Stimulated activated CD4-positive, alpha-beta T cell treated with anti-CD3 and anti-CD28 coated beads, Interleukin-4, amount 100 ng/mL, for 24 hours (primary cell): ENCODE measurements around the gene PARD3B.

Experiments used
- DNase-seq: peaks from one replicate; pipeline ENCODE4 v3.0.0-alpha.2; 2020

The PARD3B gene

DNA sequence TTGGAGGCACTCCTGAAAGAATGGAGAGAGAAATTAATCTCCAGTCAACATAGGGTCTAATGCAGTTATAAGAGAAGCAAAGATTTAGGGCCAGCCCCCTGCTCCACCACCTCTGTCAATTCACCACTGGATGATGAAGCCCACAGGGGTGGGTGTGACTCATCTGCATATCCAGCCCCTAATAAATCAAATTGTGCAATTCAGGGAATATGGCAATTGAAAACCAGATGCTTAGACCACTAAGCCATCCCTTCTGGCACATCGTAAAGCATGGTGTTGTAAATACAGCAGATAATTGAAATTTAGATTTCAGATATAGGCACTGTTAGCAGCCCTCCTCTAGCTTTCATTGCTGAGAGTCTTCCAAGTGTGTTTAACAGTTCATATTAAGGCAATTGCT lies 541.4 kb downstream of the PARD3B start:
- DNase-seq: no peak

DNA sequence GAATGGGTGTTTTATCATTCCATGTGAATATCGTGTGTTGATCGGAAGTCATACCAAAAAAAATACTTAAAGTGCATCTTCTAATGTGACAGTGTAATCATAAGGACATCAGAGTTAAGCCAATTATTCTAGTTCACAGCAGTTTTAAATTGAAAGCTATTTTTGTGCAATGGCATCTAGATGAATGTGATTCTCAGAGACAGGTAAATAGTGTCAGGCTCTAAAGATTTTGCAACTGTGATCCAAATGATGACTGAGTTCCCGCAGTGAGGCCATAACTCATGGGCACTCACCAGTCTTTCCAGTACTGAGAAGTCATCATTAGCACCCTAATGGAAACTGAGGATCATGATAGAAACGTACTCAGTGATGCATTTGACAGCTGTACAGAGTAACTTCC lies 542.6 kb downstream of the PARD3B start:
- DNase-seq: no peak

DNA sequence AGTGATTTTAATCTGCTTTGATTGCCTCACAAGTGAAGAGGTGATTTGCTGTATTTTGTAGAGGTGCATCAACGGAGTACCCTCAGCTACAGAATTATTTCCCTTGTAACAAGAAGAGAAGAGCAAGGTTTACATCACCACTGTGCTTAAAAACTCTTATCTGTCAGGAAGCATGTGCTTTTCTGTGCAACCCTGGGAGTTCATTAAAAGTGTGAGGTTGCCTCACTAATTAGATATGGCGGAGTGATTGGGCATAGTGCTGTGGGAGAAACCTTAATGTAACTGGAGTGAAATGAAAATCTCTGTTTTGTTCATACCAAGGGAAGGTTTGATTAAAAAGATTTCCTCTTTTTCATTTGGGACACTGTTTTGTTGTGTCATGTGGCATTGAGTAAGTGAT lies 544.7 kb downstream of the PARD3B start:
- no peak for DNase-seq

DNA sequence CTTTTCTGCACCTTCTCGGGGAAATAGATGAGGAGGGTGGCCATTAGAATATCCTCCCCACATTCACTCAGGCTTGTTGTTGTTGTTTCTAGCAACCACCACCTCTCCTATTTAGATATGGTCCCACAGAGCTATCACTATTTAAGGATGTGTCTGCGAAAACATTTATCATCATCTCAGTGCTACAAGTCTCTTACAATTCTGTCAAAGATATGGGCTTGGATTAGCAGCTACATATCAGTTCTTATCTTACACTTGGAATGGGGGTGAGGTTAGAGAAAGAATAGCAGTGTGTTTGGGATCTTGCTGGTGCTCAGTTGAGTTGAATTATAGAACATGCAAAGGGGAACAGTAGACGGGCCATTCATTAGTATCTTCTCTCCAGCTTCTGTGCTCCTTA lies 546.1 kb downstream of the PARD3B start:
- DNase-seq: no peak

DNA sequence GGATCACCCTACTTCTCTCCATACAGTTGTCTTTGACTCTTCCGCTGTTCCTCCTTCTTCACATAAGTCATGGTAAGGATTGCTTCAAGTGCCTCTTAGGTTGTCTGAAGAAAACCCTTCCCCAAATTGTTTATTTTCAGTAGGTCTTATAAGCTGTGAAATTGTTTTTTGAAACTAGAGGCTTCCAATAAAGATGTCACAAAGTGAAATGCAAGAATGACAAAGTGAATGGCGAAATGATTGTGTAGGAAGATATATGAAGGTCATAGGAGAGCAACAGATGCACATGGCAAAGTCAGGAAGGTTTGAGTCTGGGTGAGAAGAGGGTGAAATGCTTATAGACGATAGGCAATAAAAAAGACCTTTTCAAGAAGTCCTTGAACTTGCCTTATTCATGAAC lies 548.8 kb downstream of the PARD3B start:
- DNase-seq: no peak

DNA sequence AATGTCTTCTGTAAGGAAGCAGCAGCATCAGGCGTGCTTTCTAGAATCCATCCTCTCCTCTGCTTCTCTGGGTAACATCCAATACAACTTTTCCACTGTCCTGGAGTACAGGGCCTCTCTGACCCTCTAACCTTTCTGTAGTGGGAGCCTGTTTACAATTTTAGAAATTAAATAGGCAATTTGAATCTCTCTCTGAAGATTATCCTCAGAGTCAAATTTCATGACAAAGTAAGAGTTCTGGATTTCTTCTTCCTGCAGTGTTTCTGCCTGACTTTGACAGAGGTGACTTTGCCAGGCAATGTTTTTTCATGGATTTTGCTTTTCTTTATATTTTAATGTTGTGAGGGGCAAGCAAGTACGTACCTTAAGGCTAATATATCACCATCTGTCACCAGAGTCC lies 558.4 kb downstream of the PARD3B start:
- DNase-seq: no peak

DNA sequence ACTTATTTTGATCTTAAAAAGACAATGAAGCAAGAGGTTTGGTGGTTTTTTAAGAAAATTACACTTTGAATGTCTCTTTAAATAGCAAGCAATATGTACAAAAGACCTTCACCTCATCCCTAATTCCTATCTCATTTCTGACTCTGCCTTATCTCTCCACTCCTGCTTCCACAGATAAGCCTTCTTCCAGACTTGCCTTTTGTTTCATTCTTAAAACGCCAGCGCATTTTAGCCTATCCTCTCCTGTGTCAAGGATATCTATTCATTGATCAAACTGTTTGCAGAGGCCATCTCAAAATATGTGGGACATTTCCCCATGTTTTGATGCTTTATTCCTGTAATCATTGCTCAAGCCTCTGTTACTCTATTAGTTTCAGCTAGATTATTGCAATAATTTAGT lies 562.5 kb downstream of the PARD3B start:
- DNase-seq: no peak

DNA sequence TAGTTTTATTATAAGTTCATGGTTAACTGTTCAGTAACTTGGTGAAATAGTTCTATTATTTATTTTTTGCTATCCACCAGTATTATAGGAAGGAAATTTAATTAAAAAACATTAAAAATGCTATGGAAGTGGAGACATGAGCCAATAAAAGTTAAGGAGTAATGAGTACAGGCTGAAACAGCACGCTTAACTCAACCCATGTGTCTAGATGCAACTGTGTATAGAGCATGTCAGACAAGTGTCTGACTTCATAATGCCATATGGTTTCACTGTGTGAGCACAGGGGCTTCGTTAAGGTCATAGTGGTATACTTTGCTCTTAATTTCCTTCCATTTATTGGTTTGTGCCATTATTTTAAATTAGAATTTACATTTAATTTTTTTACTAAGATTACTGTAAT lies 570.2 kb downstream of the PARD3B start:
- DNase-seq: no peak

DNA sequence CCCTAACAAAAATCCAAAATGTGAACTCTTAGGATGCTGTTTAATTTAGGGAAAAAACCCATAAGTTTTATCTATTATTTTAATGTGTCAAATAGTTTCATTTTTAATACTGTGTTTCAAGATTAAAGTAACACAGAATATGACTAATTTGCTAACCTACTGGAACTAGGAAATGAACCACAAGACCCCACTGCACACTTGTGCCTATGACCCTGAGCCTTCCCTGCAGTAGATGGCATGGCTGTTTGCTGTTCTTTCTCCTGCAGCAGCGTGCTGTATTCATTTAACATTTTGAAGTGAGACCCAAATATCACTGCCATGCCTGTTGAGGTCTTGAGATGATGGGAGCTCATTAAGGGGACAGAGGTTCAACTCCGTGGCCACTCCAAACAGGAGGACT lies 571.9 kb downstream of the PARD3B start:
- no peak for DNase-seq

DNA sequence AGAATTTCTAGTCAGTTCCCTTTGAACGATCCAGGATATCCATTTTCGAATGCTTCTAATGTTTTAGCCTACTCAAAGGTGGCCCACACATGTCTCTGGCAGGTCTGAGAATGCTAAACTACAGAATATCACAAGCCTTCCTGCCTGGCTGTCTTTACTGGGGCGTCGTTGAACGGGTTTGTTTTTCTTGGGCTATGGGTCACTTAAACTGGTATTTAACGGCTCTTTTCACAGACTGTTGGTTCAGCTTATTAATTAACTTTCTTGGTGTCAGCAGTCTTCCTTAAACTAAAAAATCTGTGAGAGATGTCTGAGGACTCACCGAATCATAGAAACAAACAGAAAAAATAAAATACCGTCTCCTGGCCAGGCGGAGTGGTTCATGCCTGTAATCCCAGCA lies 573.9 kb downstream of the PARD3B start:
- DNase-seq: no peak

DNA sequence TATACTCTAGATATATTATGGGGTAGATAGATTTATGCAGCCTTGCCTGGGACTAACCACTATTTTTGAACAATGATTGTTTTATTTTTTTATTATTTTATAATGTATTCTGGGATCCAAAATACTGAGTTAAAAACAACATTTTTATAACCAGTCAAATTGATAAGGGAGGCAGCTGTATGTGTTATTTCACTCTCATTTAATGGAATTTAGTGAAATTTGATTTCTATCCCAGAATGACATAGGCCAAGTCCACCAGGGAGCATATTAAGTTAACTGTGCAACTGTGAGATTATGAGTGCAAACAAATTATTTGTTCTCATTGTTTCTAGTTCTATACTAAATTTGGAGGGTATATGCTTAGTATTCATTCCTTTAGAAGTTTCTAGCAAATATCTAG lies 583.5 kb downstream of the PARD3B start:
- DNase-seq: no peak

DNA sequence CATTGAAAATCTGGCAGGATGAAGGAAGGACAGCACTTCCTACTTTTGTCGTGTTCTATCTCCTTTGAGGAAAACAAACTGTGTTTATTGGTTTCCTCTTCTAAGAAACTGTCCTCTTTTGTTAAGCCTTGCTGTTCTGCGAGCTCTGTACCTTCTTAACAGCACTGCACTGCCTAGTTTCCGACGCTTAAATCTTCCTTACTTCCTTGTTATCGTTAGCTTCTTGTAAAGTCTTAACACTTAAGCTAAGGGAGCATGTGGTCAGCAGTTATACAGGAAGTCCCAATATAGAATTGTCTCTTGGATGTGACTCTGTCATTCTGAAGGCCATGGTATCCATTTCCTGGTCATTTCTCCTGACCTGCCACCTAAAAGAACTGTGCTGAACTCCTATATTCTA lies 584.3 kb downstream of the PARD3B start:
- DNase-seq: no peak

DNA sequence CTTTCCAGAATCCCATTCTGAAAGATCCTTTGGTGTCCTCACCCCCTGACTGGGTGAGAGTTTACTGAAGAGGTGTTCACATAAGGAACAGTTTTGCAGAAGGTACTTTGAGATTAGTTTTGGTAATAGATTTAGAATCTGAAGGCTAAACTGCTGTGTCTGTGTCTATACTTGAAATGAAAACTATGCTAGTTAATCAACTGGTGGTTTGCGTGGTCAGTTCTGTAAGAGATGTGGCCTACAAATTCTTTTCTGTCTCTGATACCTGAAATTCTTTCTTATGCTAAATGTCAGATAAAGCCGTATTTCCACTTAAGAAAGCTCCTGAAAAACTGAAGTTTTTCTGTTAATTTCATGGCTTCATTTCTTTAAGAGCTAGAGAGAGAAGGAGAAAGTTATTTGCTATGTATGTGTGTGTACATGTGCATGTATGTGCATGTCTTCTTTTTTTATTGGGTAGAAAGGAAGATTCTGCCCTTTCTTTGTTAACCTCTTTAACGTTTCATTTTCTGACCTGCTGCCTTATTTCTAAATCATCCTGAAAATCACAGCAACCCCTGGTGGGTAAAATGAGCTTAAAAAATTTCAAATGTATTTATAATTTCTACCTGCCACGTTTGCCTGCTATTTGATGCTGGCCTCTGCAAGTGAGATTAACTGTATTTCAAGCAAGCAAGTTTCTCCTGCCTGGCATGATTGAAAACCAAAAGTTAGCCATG lies 585.0 kb downstream of the PARD3B start:
- no peak for DNase-seq

DNA sequence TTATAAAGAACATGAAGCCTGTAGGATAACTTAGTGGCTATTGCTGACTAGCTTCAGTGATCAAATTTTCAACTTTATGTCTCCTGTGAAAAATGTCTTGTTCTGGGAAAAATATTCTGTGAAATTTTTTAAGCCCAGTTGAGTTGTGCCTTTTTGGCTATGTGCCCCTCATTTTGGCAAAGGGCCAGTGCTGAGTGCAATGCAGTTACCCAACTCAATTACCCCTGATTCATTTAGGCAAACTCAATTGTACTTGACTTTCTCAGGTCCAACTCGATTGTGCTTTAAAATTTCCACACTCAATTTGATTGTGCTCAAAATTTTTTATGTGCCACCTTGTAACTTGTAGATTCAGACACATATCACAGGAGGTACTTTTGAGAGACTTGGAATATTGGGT lies 588.3 kb downstream of the PARD3B start:
- no peak for DNase-seq

DNA sequence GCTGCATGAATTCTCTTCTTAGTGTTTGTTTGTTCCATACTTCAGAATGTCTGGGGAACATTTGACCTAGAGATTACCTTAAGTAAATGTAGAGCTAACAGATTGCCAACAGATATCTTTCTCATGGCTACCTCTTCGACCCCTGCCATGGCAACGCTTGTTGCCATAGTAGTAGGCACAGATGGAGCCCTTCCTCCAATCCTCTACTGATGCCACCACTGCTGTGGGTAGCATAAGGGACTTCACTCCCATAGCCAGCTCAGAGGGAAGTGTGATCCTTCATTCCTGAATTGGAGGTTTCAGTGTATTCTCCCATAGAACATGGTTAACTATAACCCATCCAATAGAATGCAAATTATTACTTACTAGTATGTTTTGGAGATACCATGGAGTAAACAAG lies 593.5 kb downstream of the PARD3B start:
- DNase-seq: no peak

DNA sequence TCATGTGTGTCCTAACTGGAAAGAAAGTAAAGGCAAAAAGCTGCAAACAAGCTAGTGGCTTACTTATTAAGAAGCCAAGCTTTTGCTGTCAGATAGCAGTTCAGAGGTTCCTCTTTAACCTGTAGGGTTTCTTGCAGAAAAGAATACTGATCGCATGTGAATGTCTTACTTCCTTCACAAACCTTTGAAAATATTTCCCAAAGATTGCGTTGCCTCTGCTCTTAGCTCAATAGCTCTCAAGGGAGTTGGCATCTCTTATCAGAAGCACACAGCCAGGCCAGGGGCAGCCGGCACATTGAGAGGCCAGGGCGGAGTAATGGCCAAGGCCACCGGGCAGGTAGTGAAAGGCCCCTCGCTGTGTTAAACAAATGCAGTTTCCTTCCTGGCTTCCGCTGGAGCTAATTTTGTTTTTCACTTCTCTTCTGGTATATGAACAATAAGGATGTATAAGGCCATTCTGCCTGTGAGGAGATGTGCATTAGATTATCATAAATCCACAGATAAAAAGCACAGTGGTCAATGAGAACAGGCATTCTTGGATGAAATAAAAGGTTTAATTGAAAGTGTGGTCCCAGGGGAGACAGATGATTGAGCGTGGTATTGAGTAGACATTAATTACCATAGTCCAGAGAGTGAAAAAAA lies 594.7 kb downstream of the PARD3B start:
- DNase-seq: no peak

DNA sequence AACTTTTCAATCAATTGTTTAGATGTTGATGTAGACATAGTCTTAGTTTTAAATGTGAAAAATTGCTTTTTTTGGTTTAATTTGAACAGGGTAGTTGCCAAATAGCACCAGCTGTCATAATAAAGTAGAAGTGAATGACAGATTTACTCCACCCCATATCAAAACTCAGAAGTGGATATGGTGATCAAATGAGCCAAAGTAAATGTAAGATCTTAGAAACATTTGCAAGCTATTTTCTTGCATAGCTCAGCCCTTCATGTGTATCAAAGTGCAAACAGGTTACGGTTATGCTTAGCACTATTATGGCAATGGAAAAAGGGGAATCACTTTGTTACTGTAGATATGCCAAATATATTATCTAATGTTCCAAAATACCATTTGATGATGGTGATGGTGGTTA lies 596.1 kb downstream of the PARD3B start:
- DNase-seq: no peak

DNA sequence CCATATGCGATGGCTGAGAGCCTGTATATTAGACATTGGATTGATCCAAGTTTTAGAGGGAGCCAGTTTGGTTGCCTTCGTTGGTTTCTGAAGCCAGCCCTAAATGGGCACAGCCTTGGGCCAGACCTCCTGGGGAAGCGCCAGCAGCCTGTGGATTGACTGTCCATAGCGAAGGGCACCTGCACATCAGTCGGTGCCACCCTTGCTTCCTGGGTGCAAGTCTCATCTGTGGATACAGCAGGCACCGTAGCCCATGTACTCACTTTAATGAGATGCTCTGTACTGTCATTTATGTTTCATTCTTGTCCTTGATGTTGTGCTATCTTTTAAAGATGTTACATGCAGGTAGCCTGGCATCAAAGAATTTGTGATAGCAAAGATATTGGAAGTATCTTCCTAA lies 600.6 kb downstream of the PARD3B start:
- no peak for DNase-seq

DNA sequence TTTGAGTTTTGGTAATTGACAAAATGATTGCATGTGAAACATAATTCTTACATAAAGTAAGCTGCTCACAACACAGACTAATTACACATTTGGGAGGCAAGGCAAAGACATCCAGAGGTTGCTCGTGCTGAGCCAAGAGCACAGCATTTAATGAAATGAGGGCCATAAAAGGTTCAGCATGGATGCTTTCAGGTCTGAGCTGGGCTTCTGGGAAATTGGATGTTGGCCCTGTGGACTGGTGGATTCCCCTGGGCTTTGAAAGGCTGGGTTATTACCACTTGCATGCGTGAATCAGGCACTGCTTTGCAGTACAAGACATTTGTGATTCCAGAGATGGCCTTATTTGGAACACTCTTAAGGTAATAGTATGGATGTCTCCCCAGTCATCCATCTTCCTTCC lies 603.5 kb downstream of the PARD3B start:
- no peak for DNase-seq

DNA sequence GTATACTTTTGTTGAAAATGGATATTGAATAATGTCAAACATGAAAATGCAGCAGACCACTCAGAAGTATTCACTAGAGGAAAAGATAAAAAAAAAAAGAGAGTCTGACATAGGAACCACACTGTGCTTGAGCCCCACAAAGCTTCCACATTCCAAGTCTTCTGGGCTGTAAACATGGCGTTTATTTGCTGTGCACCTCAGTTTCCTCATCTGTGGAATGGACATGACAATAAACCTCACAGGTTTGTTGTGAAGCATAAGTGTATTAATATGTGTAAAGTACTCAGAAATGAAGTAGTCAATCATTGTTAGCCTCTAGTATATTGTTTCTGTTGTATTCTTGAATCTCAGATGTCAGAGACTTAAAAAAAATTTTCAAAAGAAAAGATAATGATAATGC lies 611.2 kb downstream of the PARD3B start:
- DNase-seq: no peak

DNA sequence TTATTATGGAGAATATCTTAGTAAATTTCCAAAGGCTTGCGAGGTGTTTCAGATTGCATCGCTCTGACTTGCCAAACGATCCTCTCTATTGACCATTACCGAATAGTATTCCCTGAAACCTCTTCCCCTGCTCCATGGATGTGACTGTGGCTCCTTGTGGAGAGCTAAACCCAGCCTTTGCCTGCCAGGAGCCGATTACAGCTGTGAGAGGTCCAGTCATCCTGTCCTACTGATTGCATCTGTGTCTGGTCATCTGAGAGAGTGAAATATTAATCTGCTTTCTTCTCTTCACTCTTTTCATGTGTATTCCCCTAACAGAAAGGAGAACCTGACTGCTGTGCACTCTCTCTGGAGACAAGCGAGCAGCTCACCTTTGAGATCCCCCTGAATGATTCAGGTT lies 613.1 kb downstream of the PARD3B start:
- DNase-seq: no peak

DNA sequence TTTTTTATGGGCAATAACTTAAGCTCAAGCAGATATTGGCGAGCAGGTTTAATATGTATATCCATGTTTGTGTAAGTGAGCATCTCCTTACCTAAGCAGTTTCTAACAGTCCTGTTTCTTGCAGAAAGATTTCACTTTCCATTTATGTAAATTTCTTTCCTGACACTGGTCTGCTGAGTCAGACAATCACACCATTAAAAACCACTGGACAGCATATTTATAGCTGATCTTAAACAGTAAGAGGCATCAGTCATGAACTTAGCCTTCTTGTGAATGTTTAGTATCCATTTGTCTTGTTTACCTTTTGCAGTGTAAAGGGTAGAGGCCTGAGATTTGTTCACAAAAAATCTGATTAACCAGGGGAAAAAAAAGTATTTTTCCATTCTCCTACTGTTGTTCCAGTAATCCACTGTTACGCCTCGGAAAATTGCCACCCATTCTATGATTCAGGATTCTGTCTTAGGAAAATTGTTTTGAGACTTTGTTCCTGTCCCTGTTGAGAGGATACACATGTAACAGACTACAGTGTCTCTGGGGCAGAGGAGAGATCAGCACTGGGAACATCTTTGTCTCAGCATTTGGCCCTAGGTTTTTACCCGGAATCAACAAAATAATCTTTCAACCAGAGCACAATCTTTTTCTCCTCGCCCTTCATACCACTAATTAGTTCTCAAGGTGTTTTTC lies 616.0 kb downstream of the PARD3B start:
- DNase-seq: no peak

DNA sequence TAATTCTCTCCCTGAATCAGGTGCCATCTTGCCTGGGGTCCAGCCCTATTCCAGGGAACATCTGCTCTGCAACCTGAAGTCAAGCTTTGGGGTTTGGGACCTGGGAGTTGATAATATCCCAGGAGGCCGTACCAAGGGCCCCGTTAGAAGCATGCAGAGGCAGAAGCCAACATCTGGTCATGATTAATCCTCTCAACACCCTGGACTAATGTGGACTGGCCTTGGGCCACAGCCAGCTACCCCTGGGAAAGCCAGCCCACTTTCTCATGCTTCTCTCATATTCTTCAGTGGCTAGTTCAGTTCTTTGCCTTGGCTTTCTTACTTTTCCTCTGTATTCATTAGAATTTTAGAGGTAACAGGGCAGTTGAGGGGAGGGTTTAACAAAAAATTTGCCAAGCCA lies 621.5 kb downstream of the PARD3B start:
- DNase-seq: no peak

DNA sequence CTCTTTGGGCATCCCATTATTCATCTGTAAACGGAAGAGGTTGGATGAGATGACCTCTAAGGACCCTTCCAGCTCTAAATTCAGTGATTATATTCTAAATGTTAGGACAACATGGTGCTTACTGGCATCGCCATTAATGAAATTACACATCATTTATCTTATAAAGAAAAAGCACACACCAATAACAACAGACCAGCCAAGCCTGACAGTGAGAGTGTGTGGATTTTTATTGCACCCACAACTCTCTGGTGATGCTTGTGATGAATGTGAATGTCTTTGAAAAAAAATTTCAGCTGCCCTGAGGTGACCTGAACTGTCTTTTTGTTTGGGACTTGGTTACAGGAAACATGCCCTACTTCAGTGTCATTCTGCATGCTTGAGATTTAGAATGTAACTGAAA lies 623.7 kb downstream of the PARD3B start:
- no peak for DNase-seq

DNA sequence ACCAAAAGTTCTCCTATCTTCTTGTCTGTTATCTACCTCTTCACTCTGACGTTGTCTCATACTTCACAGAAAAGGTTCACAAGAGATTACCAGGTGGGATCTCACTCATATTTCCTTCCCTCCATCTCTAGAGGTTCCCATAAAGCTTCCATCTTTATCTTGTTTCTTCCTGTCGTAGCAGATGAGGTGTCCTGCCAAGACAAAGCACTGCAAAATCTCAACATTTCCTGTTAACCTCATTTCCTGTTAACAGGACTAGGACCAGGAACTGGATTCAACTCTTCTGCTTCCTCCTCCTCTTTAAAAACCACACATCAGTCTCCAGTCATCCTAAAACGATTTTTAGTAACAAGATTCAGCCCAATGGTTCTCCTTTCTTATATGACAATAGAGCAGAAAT lies 624.2 kb downstream of the PARD3B start:
- DNase-seq: no peak
